ENCODE measurements around the gene G6PC3. TPM values are rescaled to one million over a fixed set of nuclear protein-coding genes. Genes with fewer than 3 reads are reported as not detected.

The G6PC3 gene
- total RNA-seq, 1 experiment from 2014 or later, result 59.6 TPM

GRCh38 chr17:44075598-44076293, 5.2 kb downstream of the G6PC3 start:
- Histone ChIP-seq H3K27me3 (ENCODE audit: low read length) (no peaks in the 10 kb centered on the region), H3K27ac (ENCODE audit: low read length) (no peak overlapping the region), H3K79me2 (ENCODE audit: low read length) (peaks cover 36% of the 10 kb centered on the region), H3K9ac (ENCODE audit: low read length) (no peak overlapping the region), H3K4me3 (ENCODE audit: low read length) (no peak overlapping the region), H3K4me2 (ENCODE audit: low read depth, low read length, poor library complexity, severe bottlenecking) (no peak overlapping the region), H4K20me1 (ENCODE audit: insufficient read depth, low read depth, low read length) (no peaks in the 10 kb centered on the region), H3K4me1 (ENCODE audit: low read length) (peaks cover 19% of the 10 kb centered on the region), H2AFZ (ENCODE audit: low read length) (no peak overlapping the region), H3K9me3 (ENCODE audit: low read length) (no peaks in the 10 kb centered on the region), H3K36me3 (ENCODE audit: insufficient read depth, low read length) (peaks cover 21% of the 10 kb centered on the region), H3K9me2 (replicated peaks; ENCODE audit: insufficient read depth, low read length) (no peaks in the 10 kb centered on the region)
- DNase-seq, result no peak

- Histone ChIP-seq H3K27ac (ENCODE audit: low read length) (no peak overlapping the region), H4K20me1 (ENCODE audit: insufficient read depth, low read depth, low read length) (no peaks in the 10 kb centered on the region), H3K4me2 (ENCODE audit: low read depth, low read length, poor library complexity, severe bottlenecking) (no peak overlapping the region), H3K27me3 (ENCODE audit: low read length) (no peaks in the 10 kb centered on the region), H3K4me1 (ENCODE audit: low read length) (peaks cover 13% of the 10 kb centered on the region), H3K36me3 (ENCODE audit: insufficient read depth, low read length) (peaks cover 21% of the 10 kb centered on the region), H3K9ac (ENCODE audit: low read length) (no peak overlapping the region), H2AFZ (ENCODE audit: low read length) (no peak overlapping the region), H3K9me3 (ENCODE audit: low read length) (no peaks in the 10 kb centered on the region), H3K4me3 (ENCODE audit: low read length) (no peak overlapping the region), H3K9me2 (replicated peaks; ENCODE audit: insufficient read depth, low read length) (no peaks in the 10 kb centered on the region), H3K79me2 (ENCODE audit: low read length) (peaks cover 24% of the 10 kb centered on the region)
- DNase-seq, result no peak
These were observed 6.4 kb downstream of the G6PC3 start for GRCh38 chr17:44076716-44077594.

- Histone ChIP-seq H3K36me3 (ENCODE audit: insufficient read depth, low read length) (peaks cover 21% of the 10 kb centered on the region), H3K27me3 (ENCODE audit: low read length) (no peaks in the 10 kb centered on the region)
These were observed 7.0 kb downstream of the G6PC3 start for GRCh38 chr17:44077595-44077909.

GRCh38 chr17:44078412-44078811, 7.9 kb downstream of the G6PC3 start:
- Histone ChIP-seq H3K4me1 (ENCODE audit: low read length) (peaks cover 11% of the 10 kb centered on the region), H3K36me3 (ENCODE audit: insufficient read depth, low read length) (peaks cover 20% of the 10 kb centered on the region), H3K9me2 (replicated peaks; ENCODE audit: insufficient read depth, low read length) (no peaks in the 10 kb centered on the region), H3K27me3 (ENCODE audit: low read length) (no peaks in the 10 kb centered on the region), H3K4me3 (ENCODE audit: low read length) (no peak overlapping the region), H3K79me2 (ENCODE audit: low read length) (peaks cover 9% of the 10 kb centered on the region), H3K9me3 (ENCODE audit: low read length) (no peaks in the 10 kb centered on the region), H4K20me1 (ENCODE audit: insufficient read depth, low read depth, low read length) (no peaks in the 10 kb centered on the region), H3K4me2 (ENCODE audit: low read depth, low read length, poor library complexity, severe bottlenecking) (no peak overlapping the region), H3K9ac (ENCODE audit: low read length) (no peak overlapping the region), H3K27ac (ENCODE audit: low read length) (no peak overlapping the region), H2AFZ (ENCODE audit: low read length) (no peak overlapping the region)
- DNase-seq, result no peak

More at GRCh38 chr17:44077595-44077909, 7.0 kb downstream of the G6PC3 start:
- Histone ChIP-seq H3K4me3 (ENCODE audit: low read length) (no peak overlapping the region), H3K9me3 (ENCODE audit: low read length) (no peaks in the 10 kb centered on the region), H3K79me2 (ENCODE audit: low read length) (peaks cover 18% of the 10 kb centered on the region), H2AFZ (ENCODE audit: low read length) (no peak overlapping the region), H3K27ac (ENCODE audit: low read length) (no peak overlapping the region), H3K9me2 (replicated peaks; ENCODE audit: insufficient read depth, low read length) (no peaks in the 10 kb centered on the region), H3K4me2 (ENCODE audit: low read depth, low read length, poor library complexity, severe bottlenecking) (no peak overlapping the region), H3K9ac (ENCODE audit: low read length) (no peak overlapping the region), H3K4me1 (ENCODE audit: low read length) (peaks cover 11% of the 10 kb centered on the region), H4K20me1 (ENCODE audit: insufficient read depth, low read depth, low read length) (no peaks in the 10 kb centered on the region)
- no peak for DNase-seq

GRCh38 chr17:44079877-44080821, 9.6 kb downstream of the G6PC3 start:
- H3K27me3 ChIP-seq (ENCODE audit: low read length), result no peaks in the 10 kb centered on the region
- peak overlapping the region; percentile 41 for H3K4me2 ChIP-seq (ENCODE audit: low read depth, low read length, poor library complexity, severe bottlenecking)
- H3K4me3 ChIP-seq (ENCODE audit: low read length), result no peak overlapping the region
- H3K9ac ChIP-seq (ENCODE audit: low read length), result no peak overlapping the region
- H3K9me2 ChIP-seq (replicated peaks; ENCODE audit: insufficient read depth, low read length), result no peaks in the 10 kb centered on the region
- DNase-seq, result peak; percentile 52
- H3K79me2 ChIP-seq (ENCODE audit: low read length), result no peaks in the 10 kb centered on the region
- no peak overlapping the region for H2AFZ ChIP-seq (ENCODE audit: low read length)
- peaks cover 14% of the 10 kb centered on the region for H3K4me1 ChIP-seq (ENCODE audit: low read length)
- H4K20me1 ChIP-seq (ENCODE audit: insufficient read depth, low read depth, low read length), result no peaks in the 10 kb centered on the region; the same call in 1 of the 2 replicates
- peak overlapping the region; percentile 47; the same call in 1 of the 2 replicates for H3K27ac ChIP-seq (ENCODE audit: low read length)
- H3K9me3 ChIP-seq (ENCODE audit: low read length), result no peaks in the 10 kb centered on the region
- H3K36me3 ChIP-seq (ENCODE audit: insufficient read depth, low read length), result peaks cover 10% of the 10 kb centered on the region; the same call in 1 of the 2 replicates

- Histone ChIP-seq H3K4me2 (ENCODE audit: low read depth, low read length, poor library complexity, severe bottlenecking) (no peak overlapping the region), H3K9me2 (replicated peaks; ENCODE audit: insufficient read depth, low read length) (no peaks in the 10 kb centered on the region), H3K4me1 (ENCODE audit: low read length) (peaks cover 14% of the 10 kb centered on the region), H3K27me3 (ENCODE audit: low read length) (no peaks in the 10 kb centered on the region), H4K20me1 (ENCODE audit: insufficient read depth, low read depth, low read length) (no peaks in the 10 kb centered on the region; the same call in 1 of the 2 replicates), H2AFZ (ENCODE audit: low read length) (no peak overlapping the region), H3K9ac (ENCODE audit: low read length) (no peak overlapping the region), H3K4me3 (ENCODE audit: low read length) (no peak overlapping the region), H3K9me3 (ENCODE audit: low read length) (no peaks in the 10 kb centered on the region), H3K79me2 (ENCODE audit: low read length) (no peaks in the 10 kb centered on the region), H3K36me3 (ENCODE audit: insufficient read depth, low read length) (peaks cover 4% of the 10 kb centered on the region; the same call in 1 of the 2 replicates), H3K27ac (ENCODE audit: low read length) (no peak overlapping the region)
- DNase-seq, result no peak
These were observed 11.1 kb downstream of the G6PC3 start for GRCh38 chr17:44081681-44082080.

GRCh38 chr17:44082256-44082927, 11.9 kb downstream of the G6PC3 start:
- H3K36me3 ChIP-seq (ENCODE audit: insufficient read depth, low read length), result no peaks in the 10 kb centered on the region
- no peaks in the 10 kb centered on the region; the same call in 1 of the 2 replicates for H4K20me1 ChIP-seq (ENCODE audit: insufficient read depth, low read depth, low read length)
- no peak overlapping the region for H3K4me2 ChIP-seq (ENCODE audit: low read depth, low read length, poor library complexity, severe bottlenecking)
- DNase-seq, result no peak
- no peaks in the 10 kb centered on the region for H3K79me2 ChIP-seq (ENCODE audit: low read length)
- no peaks in the 10 kb centered on the region for H3K27me3 ChIP-seq (ENCODE audit: low read length)
- no peak overlapping the region for H3K27ac ChIP-seq (ENCODE audit: low read length)
- no peaks in the 10 kb centered on the region for H3K9me2 ChIP-seq (replicated peaks; ENCODE audit: insufficient read depth, low read length)
- no peaks in the 10 kb centered on the region for H3K9me3 ChIP-seq (ENCODE audit: low read length)
- no peak overlapping the region for H2AFZ ChIP-seq (ENCODE audit: low read length)
- no peak overlapping the region for H3K9ac ChIP-seq (ENCODE audit: low read length)
- H3K4me3 ChIP-seq (ENCODE audit: low read length), result no peak overlapping the region
- peaks cover 14% of the 10 kb centered on the region for H3K4me1 ChIP-seq (ENCODE audit: low read length)
